DOHH2 (cell line): ENCODE measurements around the gene HELZ.
"Not testable (repeated sequence)": the region's sequence is repeated elsewhere in the genome, so short reads cannot be mapped to it uniquely, and the experiment has no call there.

Source experiments
- H3F3A ChIP-seq: fragments of 200-600 bp; sonication (generic), shearing (Covaris generic); 2 replicates; pipeline ENCODE4 v1.6.0; 2016; ENCODE audit warnings: antibody characterized with exemption, mild to moderate bottlenecking; ENCODE audit not compliant: control insufficient read depth, insufficient read depth
- H3K27ac ChIP-seq: fragments of 200-600 bp; sonication (generic); 2 replicates; pipeline ENCODE4 v1.5.1; 2014; ENCODE audit warnings: low read depth, mild to moderate bottlenecking, low read length, moderate library complexity
- H3K27me3 ChIP-seq: fragments of 200-600 bp; sonication (generic); 2 replicates; pipeline ENCODE4 v1.6.1; 2014; ENCODE audit warnings: mild to moderate bottlenecking, low read length, mixed read lengths; ENCODE audit not compliant: control insufficient read depth
- H3K36me3 ChIP-seq: fragments of 200-600 bp; sonication (generic); 2 replicates; pipeline ENCODE4 v1.6.1; 2014; ENCODE audit warnings: mild to moderate bottlenecking, low read length, moderate library complexity, mixed read lengths; ENCODE audit not compliant: control insufficient read depth
- H3K4me1 ChIP-seq: fragments of 200-600 bp; sonication (generic); 2 replicates; pipeline ENCODE4 v1.6.1; 2014; ENCODE audit warnings: mild to moderate bottlenecking, low read length, mixed read lengths; ENCODE audit not compliant: control insufficient read depth
- H3K4me2 ChIP-seq: fragments of 200-600 bp; sonication (generic); 2 replicates; pipeline ENCODE4 v1.6.0; 2014; ENCODE audit warnings: mild to moderate bottlenecking, low read length, moderate library complexity
- H3K4me3 ChIP-seq: fragments of 200-600 bp; sonication (generic); 2 replicates; pipeline ENCODE4 v1.5.1; 2014; ENCODE audit warnings: mild to moderate bottlenecking, low read length, mixed read lengths
- H3K79me2 ChIP-seq: fragments of 200-600 bp; sonication (generic); 2 replicates; pipeline ENCODE4 v1.6.1; 2014; ENCODE audit warnings: mild to moderate bottlenecking, low read length, mixed read lengths; ENCODE audit not compliant: control insufficient read depth
- H3K9me2 ChIP-seq: fragments of 200-600 bp; sonication (generic); replicated peaks from 2 replicates; pipeline ENCODE4 v1.6.1; 2014; ENCODE audit warnings: mild to moderate bottlenecking, low read length, mixed read lengths; ENCODE audit not compliant: control insufficient read depth
- H3K9me3 ChIP-seq: fragments of 200-600 bp; sonication (generic); 2 replicates; pipeline ENCODE4 v1.6.1; 2014; ENCODE audit warnings: antibody characterized with exemption, low read length, mixed read lengths; ENCODE audit not compliant: control insufficient read depth, insufficient read depth
- H4K20me1 ChIP-seq: fragments of 200-600 bp; sonication (generic); 2 replicates; pipeline ENCODE4 v1.6.0; 2014; ENCODE audit warnings: low read depth, mild to moderate bottlenecking, antibody characterized with exemption, low read length, moderate library complexity; ENCODE audit not compliant: control insufficient read depth, insufficient read depth
- EZH2phosphoT487 ChIP-seq: fragments of 200-600 bp; sonication (generic); IDR thresholded peaks from 2 replicates; pipeline ENCODE4 v1.6.1; 2017; ENCODE audit warnings: borderline replicate concordance, mild to moderate bottlenecking, antibody characterized with exemption, low read length, moderate library complexity, mixed read lengths
- TF ChIP-seq, protein P1 (sequence below): fragments of 200-600 bp; sonication (generic); IDR thresholded peaks from one replicate; pipeline ENCODE4 v1.5.1; 2014; ENCODE audit warnings: antibody characterized with exemption, mild to moderate bottlenecking, low read depth, low read length; ENCODE audit not compliant: poor library complexity, severe bottlenecking

Gene HELZ

DNA sequence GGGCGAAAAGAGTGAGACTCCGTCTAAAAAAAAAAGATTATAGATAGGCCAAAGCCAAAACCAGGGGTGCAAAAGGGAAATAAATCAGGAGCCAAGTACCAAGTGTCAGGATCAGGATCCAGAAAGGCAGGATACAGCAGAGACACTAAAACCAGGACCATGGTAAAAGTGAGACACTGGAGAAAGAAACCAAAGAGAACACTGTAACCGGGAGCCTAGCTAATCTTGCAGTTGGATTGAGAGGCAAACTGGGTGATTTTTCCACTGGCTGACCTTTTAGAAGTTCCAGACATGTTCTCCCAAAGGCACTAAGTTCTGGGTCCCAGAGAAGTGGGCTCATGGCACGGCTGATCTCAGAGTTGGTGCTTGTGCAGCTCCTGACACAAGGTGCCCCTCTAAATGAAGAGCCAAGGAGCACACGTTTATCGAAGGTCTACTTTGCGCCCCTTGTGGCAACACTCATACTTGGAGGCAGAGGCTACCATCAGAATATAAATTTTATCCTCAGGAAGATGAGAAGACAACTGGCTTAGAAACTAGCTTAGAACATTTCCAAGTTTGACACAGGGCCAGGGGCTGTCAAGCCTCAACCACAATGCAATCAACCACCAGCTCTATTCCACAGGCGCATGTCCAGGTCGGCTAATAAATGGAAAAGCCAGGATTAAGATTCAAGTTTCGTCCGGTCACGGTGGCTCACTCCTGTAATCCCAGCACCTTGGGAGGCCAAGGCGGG is 27.5 kb upstream of the HELZ start:
- Histone ChIP-seq H3K4me2 (no peak overlapping the region), H4K20me1 (no peaks in the 10 kb centered on the region), H3K27ac (no peak overlapping the region), H3K36me3 (no peaks in the 10 kb centered on the region), H3K27me3 (no peaks in the 10 kb centered on the region), H3K4me3 (no peak overlapping the region), H3K79me2 (no peaks in the 10 kb centered on the region), H3K4me1 (no peaks in the 10 kb centered on the region), H3K9me3 (no peaks in the 10 kb centered on the region), H3K9me2 (no peaks in the 10 kb centered on the region), H3F3A (no peaks in the 10 kb centered on the region)
- no peak for TF ChIP-seq EZH2phosphoT487
- TF ChIP-seq, protein P1, sequence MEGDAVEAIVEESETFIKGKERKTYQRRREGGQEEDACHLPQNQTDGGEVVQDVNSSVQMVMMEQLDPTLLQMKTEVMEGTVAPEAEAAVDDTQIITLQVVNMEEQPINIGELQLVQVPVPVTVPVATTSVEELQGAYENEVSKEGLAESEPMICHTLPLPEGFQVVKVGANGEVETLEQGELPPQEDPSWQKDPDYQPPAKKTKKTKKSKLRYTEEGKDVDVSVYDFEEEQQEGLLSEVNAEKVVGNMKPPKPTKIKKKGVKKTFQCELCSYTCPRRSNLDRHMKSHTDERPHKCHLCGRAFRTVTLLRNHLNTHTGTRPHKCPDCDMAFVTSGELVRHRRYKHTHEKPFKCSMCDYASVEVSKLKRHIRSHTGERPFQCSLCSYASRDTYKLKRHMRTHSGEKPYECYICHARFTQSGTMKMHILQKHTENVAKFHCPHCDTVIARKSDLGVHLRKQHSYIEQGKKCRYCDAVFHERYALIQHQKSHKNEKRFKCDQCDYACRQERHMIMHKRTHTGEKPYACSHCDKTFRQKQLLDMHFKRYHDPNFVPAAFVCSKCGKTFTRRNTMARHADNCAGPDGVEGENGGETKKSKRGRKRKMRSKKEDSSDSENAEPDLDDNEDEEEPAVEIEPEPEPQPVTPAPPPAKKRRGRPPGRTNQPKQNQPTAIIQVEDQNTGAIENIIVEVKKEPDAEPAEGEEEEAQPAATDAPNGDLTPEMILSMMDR: peak; percentile 65

DNA sequence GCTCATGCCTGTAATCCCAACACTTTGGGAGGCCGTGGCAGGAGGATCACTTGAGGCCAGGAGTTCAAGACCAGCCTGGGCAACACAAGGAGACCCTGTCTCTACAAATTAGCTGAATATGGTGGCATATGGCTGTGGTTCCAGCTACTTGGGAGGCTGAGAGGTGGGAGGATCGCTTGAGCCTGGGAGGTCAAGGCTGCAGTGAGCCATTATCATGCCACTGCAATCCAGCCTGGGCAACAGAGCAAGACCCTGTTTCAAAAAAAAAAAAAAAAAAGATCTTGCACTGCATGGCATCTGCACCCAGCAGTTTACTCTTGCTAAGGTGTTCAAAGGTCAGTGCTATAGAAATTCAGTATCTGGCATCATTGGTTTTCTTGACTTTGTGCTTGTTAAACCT is 26.2 kb upstream of the HELZ start:
- H3K9me2 ChIP-seq, H3K27ac ChIP-seq, H3K36me3 ChIP-seq, H3K4me3 ChIP-seq, H3F3A ChIP-seq, H3K4me2 ChIP-seq, H3K4me1 ChIP-seq, H3K9me3 ChIP-seq, H3K79me2 ChIP-seq, H4K20me1 ChIP-seq, H3K27me3 ChIP-seq: not testable (repeated sequence)

DNA sequence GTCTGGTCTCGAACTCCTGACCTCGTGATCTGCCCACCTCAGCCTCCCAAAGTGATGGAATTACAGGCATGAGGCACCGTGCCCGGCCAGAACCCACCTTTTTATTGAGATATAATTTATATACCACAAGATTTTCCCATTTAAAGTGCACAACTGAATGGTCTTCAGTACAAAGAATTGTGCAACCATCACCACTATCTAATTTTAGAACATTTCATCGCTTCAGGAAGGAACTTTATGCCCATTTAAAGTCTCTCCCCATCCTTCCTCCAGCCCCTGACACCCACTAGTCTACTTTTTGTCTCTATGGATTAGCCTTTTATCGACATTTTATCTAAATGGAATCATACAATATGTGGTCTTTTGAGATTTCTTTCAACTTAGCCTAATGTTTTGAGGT is 25.4 kb upstream of the HELZ start:
- H3K9me3 ChIP-seq: no peaks in the 10 kb centered on the region
- no peaks in the 10 kb centered on the region for H4K20me1 ChIP-seq
- H3K36me3 ChIP-seq: no peaks in the 10 kb centered on the region
- no peaks in the 10 kb centered on the region for H3K79me2 ChIP-seq
- H3K9me2 ChIP-seq: no peaks in the 10 kb centered on the region
- H3K4me2 ChIP-seq: no peak overlapping the region
- H3K4me3 ChIP-seq: no peak overlapping the region
- no peak for TF ChIP-seq EZH2phosphoT487
- TF ChIP-seq, protein P1: no peak
- no peak overlapping the region for H3K27ac ChIP-seq
- H3K27me3 ChIP-seq: no peaks in the 10 kb centered on the region
- no peaks in the 10 kb centered on the region for H3F3A ChIP-seq
- H3K4me1 ChIP-seq: no peaks in the 10 kb centered on the region

DNA sequence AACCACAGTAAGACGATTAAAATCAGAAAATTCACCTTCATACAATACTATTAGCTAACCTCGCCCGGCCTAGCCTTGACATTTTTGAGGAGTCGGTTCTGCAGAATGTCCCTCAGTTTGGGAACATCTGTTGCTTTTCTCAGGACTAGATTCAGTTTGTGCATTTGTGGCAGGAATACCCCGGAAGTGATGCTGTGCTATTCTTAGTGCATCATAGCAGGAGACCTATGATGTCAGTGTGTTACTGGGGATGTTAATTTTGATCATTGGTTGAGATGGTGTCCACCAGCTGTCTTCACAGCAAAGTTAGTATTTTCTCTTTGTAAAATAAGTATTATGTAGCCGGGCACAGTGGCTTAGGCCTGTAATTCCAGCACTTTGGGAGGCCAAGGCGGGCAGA is 21.5 kb upstream of the HELZ start:
- Histone ChIP-seq H3K9me3 (no peaks in the 10 kb centered on the region), H3K27ac (no peak overlapping the region), H3F3A (no peaks in the 10 kb centered on the region), H3K36me3 (no peaks in the 10 kb centered on the region), H3K9me2 (no peaks in the 10 kb centered on the region), H3K79me2 (no peaks in the 10 kb centered on the region), H4K20me1 (no peaks in the 10 kb centered on the region), H3K4me2 (no peak overlapping the region), H3K4me1 (no peaks in the 10 kb centered on the region), H3K27me3 (no peaks in the 10 kb centered on the region), H3K4me3 (no peak overlapping the region)
- TF ChIP-seq EZH2phosphoT487: no peak
- TF ChIP-seq, protein P1: no peak
